Epithelial cell of esophagus (primary cell): ENCODE data around the gene SCUBE1.

Source experiments
- DNase-seq: peaks from one replicate; pipeline ENCODE4 v3.0.0; 2010; ENCODE audit warnings: low read depth
- H3K4me3 ChIP-seq: 2 replicates; pipeline ENCODE4 v1.5.1; 2011; ENCODE audit warnings: mild to moderate bottlenecking, low read length, control low read depth
- CTCF ChIP-seq: IDR thresholded peaks from 2 replicates; pipeline ENCODE4 v1.5.1; 2011; ENCODE audit warnings: low read depth, mild to moderate bottlenecking, low read length, control low read depth, inconsistent platforms; ENCODE audit not compliant: insufficient read depth; ENCODE audit errors: missing control alignments

Gene SCUBE1

GRCh38 chr22:43231724-43232034, 111.5 kb downstream of the SCUBE1 start:
- H3K4me3 ChIP-seq, result no peak overlapping the region
- DNase-seq, result no peak
- TF ChIP-seq CTCF, result no peak

GRCh38 chr22:43230971-43231723, 112.0 kb downstream of the SCUBE1 start:
- no peak overlapping the region for H3K4me3 ChIP-seq
- peak; percentile 94 for TF ChIP-seq CTCF
- DNase-seq, result peak; percentile 56

- no peak overlapping the region for H3K4me3 ChIP-seq
- DNase-seq, result no peak
- TF ChIP-seq CTCF, result no peak
Measured at GRCh38 chr22:43230571-43230970, 112.6 kb downstream of the SCUBE1 start.

GRCh38 chr22:43228863-43229262, 114.3 kb downstream of the SCUBE1 start:
- no peak overlapping the region for H3K4me3 ChIP-seq
- no peak for TF ChIP-seq CTCF
- DNase-seq, result no peak

- no peak overlapping the region for H3K4me3 ChIP-seq
- peak; percentile 28 for TF ChIP-seq CTCF
- peak; percentile 33 for DNase-seq
Measured at GRCh38 chr22:43228330-43228729, 114.8 kb downstream of the SCUBE1 start.

- no peak for TF ChIP-seq CTCF
- no peak overlapping the region for H3K4me3 ChIP-seq
- DNase-seq, result no peak
Measured at GRCh38 chr22:43227239-43227630, 115.9 kb downstream of the SCUBE1 start.

GRCh38 chr22:43226377-43227238, 116.6 kb downstream of the SCUBE1 start:
- DNase-seq, result no peak
- TF ChIP-seq CTCF, result no peak
- no peak overlapping the region for H3K4me3 ChIP-seq
